SK-N-SH (cell line): Measurements from ENCODE around the gene PES1.

ENCODE experiments used
- CTCF ChIP-seq: fragments of 200-600 bp; sonication (generic); IDR thresholded peaks from 2 replicates; pipeline ENCODE4 v1.6.1; 2017; ENCODE audit warnings: antibody characterized with exemption, mild to moderate bottlenecking, moderate library complexity
- EP300 ChIP-seq, 2 experiments: IDR thresholded peaks; 2 replicates each; pipeline versions ENCODE4 v1.4.0 to v1.6.1; 2012; ENCODE audit warnings: borderline replicate concordance in 1 of 2, low read depth in 1 of 2, low read length in 1 of 2
- FOSL2 ChIP-seq: IDR thresholded peaks from 2 replicates; pipeline ENCODE4 v1.4.0; 2012; ENCODE audit warnings: low read depth, mild to moderate bottlenecking, moderate library complexity, borderline replicate concordance
- NFIC ChIP-seq: IDR thresholded peaks from 2 replicates; pipeline ENCODE4 v1.4.0; 2012; ENCODE audit warnings: borderline replicate concordance
- NRF1 ChIP-seq: IDR thresholded peaks from 2 replicates; pipeline ENCODE4 v1.6.1; 2012; ENCODE audit warnings: low read depth, mild to moderate bottlenecking, low read length
- PBX3 ChIP-seq: IDR thresholded peaks from 2 replicates; pipeline ENCODE4; 2012
- POLR2AphosphoS5 ChIP-seq: IDR thresholded peaks from 2 replicates; pipeline ENCODE4 v1.6.1; 2012; ENCODE audit warnings: low read depth, low read length
- RCOR1 ChIP-seq: fragments of 150-350 bp; IDR thresholded peaks from 2 replicates; pipeline ENCODE4 v1.6.1; 2017; ENCODE audit warnings: antibody characterized with exemption, low read length
- REST ChIP-seq: IDR thresholded peaks from 2 replicates; pipeline ENCODE4 v1.6.1; 2012; ENCODE audit warnings: mild to moderate bottlenecking, low read depth, low read length, moderate library complexity
- RXRA ChIP-seq: IDR thresholded peaks from 2 replicates; pipeline ENCODE4 v1.4.0; 2012; ENCODE audit warnings: low read depth, mild to moderate bottlenecking, borderline replicate concordance
- SIN3A ChIP-seq: IDR thresholded peaks from 2 replicates; pipeline ENCODE4 v1.6.1; 2012; ENCODE audit warnings: low read depth, mild to moderate bottlenecking, low read length, moderate library complexity, borderline replicate concordance
- SMC3 ChIP-seq: IDR thresholded peaks from 2 replicates; pipeline ENCODE4 v1.6.1; 2012; ENCODE audit warnings: low read depth, low read length, improper control_type of control experiment
- TAF1 ChIP-seq: IDR thresholded peaks from 2 replicates; pipeline ENCODE4 v1.6.1; 2012; ENCODE audit warnings: low read depth, mild to moderate bottlenecking, low read length, moderate library complexity, borderline replicate concordance
- USF2 ChIP-seq: fragments of 150-350 bp; IDR thresholded peaks from 2 replicates; pipeline ENCODE4 v1.6.1; 2017; ENCODE audit warnings: antibody characterized with exemption, low read length, low read depth, borderline replicate concordance

- TF ChIP-seq REST (no peak), NRF1 (peak; percentile 64), CTCF (peak; percentile 54), EP300 (IDR thresholded peaks at IDR 0.05; ENCODE audit: borderline replicate concordance in 1 of 2, low read depth in 1 of 2, low read length in 1 of 2) (peak; percentile 22 to 37; a peak in 1 of 4 replicates), RXRA (no peak), POLR2AphosphoS5 (0 out of 2 replicates have a peak, but pooled peaks have one; percentile 6), SMC3 (peak; percentile 27), RCOR1 (no peak), TAF1 (peak; percentile 68), FOSL2 (no peak), SIN3A (no peak), PBX3 (no peak), USF2 (no peak), NFIC (peak; percentile 5; the same call in 1 of the 2 replicates)
These were observed 43.8 kb upstream of the PES1 start, which contains the start of gene SLC35E4 for GRCh38 chr22:30635273-30636225.
